HG02870 (cell line): ENCODE measurements around the gene PLEKHG1.

Experiments
- ATAC-seq: cut with Tn5 transposase; IDR thresholded peaks from one replicate; pipeline ENCODE4 v1.9.1; 2021; ENCODE audit warnings: mild to moderate bottlenecking, moderate library complexity; ENCODE audit not compliant: unreplicated experiment

The PLEKHG1 gene

GRCh38 chr6:150599199-150600009 is at the start of gene PLEKHG1:
Gene PLEKHG1 (plus strand): TSS chr6:150599885. CDS start chr6:150733682, 133,797 bp downstream.
- ATAC-seq = peak; percentile 71

GRCh38 chr6:150550244-150550643 is 49.4 kb upstream of the PLEKHG1 start:
- ATAC-seq = no peak

DNA sequence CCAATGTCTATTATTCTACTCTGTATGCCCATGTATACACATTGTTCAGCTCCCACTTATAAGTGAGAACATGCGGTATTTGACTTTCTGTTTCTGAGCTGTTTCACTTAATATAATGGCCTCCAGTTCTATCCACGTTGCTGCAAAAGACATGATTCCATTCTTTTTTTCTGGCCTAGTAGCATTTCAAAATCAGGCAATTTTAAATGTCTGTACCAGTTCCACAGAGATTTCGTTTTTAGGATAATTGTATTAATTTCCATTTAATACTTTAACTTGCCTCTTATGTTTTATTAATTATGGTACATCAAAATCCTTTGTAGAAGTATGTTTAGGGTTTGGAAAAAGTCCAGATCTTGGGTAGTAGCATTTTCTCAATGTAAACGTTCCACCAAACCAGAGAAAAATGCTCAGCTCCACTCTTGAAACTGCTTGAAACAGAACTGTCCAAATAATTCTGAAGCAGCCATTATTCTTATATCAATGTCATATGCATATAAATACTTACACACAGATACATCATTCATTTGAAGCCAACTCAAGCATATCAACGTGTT is 42.6 kb upstream of the PLEKHG1 start:
- ATAC-seq = no peak

GRCh38 chr6:150560004-150560883 is 39.4 kb upstream of the PLEKHG1 start:
- no peak for ATAC-seq

GRCh38 chr6:150560884-150561219 is 38.8 kb upstream of the PLEKHG1 start:
- no peak for ATAC-seq

GRCh38 chr6:150565945-150566344 is 33.7 kb upstream of the PLEKHG1 start:
- no peak for ATAC-seq

DNA sequence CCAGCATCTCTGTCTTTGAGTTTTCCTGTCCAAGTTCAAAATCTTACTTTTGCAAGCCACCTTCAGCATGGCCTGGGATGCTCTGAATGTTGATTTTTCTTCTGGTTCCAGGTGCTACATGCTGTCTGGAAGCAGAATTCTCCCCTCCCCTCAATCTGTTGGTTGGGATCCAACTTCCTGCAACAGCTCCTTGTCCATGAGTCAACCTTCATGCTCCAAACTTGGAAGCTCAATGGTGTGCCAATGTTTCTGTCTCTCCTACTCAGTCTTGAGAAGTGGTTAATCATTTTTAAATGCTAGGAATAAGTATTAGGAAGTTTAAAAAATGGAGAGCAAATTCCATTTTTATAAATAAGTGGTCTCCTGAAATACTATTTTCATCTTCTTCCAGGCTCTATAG is 33.2 kb upstream of the PLEKHG1 start:
- no peak for ATAC-seq

DNA sequence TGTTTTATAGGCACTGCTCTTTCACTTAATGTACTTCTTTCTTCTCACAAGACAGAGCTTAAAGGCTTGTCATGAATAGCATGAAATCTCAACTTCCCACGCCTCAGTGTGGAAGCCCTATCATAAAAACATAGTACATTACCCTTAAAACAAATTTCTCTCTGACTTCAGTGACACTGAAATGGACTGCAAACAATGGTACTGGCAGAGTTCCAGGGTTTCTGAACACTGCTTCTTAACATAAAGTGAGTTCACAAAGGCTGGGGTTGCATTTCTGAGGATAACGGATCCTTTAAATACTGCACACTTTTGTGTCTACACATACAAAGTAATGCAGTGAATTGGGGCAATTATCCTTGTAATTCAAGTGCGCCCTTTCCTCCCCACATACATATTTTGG is 32.3 kb upstream of the PLEKHG1 start:
- no peak for ATAC-seq

DNA sequence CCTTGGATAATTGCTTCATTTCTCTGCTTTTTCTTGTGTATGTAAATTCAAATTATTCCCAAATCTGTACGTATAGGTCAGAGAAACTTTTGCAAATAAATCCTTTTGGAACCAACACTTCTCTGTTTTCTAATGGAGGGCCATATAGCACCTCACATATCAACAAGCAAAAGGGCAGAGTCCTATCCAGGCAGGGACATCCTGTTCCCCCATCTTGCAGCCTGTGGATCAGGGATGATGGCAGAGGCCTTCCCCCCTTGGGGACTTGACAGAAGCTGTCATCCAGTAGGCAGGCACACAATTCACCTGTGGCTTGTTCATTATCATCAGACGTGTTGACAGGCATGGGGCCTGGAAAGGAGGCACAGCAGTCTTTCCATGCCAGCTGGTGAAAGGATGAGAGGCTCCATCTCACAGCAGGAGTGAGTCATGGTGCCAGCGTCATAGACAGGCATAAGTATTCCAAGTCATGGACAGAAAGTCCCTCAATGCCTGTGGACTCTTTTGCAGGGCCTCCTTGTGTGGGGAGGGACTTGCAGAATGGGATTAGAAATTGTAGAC is 31.8 kb upstream of the PLEKHG1 start:
- ATAC-seq = no peak

DNA sequence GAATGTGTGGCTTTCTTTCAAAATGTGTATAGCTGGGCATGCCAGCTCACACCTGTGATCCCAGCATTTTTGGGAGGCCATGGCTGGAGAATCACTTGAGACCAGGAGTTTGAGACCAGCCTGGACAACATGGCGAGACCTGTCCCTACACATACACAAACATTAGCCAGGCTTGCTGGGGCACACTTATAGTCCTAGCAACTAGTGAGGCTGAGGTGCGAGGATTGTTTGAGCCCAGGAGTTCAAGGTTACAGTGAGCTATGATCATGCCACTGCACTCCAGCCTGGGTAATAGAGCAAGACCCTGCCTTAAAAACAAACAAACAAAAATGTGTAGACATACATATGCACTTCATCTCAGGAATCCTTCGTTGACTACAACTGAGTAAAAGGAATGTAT is 31.1 kb upstream of the PLEKHG1 start:
- ATAC-seq = no peak

GRCh38 chr6:150569161-150569560 is 30.5 kb upstream of the PLEKHG1 start:
- no peak for ATAC-seq

DNA sequence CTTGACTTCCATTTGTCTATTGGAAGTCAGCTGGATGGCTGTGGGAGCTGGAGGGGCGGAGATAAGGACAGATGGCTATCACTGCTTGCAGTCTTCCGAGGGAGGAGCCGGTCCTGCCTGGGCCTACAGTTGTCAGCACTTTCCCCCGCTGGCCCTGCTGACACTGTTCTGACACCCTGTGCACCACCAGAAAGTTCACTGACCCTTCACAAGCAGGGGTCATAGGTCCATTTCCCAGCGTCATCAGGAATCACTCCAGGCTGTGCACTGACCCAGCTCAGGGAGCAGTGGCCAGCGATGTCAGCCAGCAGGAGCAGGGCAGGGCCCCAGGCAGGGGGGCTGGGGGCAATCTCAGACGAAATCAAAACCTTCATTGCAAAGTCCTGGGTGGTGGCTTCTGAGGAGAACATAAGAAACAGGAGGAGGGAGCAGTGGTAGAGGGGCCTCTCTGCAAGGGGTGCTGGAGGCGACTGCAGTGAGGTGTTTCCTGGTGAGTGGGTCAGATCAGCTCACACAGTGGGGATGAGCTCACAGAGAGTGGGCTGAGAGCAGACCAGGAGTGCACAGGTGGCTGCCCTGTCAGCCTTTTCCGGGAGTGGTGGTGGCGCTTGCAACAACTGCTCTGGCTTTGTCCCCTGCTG is 26.5 kb upstream of the PLEKHG1 start:
- no peak for ATAC-seq

DNA sequence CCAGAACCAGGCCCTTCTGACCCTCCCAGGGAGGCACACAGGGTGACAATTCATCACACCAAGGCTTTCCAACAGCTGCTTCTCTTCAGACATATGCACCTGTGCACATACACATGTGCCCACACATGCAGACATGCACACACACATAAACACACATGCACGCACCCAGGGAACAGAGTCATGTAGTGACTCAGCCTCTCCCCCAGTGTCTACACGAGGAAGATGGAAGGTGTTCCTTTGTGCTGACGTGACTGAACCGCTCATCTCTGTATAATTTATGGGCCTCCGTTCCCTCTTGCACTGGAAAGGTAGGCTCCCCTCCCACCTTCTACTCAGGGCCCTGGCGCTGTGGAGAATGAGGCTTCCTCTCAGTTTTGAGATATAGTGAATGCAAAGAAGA is 23.8 kb upstream of the PLEKHG1 start:
- ATAC-seq = no peak

DNA sequence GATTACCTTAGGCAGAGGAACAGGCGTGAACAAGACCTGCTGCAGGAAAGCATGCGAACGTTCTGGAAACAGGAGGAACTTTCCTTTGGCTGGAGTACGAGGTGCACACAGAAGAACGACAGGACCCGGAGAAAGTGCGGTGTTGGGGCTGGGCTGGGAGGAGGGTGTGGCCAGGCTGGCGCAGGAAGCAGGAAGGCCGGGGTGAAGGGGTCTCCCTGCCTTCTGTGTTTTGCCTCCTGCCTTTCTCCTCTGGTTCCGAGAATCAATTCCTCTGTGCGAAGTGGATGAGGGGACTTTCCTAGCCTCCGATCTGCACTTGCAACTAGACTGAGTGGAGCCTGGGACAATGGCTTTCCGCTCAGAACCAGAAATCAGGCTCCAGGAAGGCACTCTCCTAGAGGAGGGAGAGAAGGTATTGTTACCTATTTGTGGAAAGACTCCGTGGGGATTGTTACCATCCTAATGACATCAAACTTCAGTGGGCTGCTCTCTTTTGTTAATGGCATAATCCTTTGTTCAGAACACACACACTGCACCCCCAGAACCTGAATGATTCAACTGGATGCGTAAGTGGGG is 22.9 kb upstream of the PLEKHG1 start:
- no peak for ATAC-seq

DNA sequence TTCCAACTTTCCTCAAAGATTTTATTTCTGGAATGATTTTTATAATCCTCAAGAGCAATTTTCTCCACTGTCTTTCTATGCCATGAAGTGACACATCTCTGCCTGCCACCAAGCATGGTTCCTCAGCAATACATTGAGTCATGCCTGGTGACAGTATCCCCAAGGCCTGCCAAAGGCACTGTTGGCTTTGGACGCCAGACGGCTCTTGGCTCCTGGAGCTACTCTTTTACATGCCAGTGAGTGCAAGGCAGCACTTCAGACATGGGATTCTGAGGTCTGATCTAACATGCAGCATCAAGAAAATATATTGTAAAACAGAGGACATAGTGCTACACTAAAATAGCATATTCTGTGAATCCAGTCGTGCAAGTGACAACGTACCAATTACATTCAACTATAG is 20.1 kb upstream of the PLEKHG1 start:
- no peak for ATAC-seq

DNA sequence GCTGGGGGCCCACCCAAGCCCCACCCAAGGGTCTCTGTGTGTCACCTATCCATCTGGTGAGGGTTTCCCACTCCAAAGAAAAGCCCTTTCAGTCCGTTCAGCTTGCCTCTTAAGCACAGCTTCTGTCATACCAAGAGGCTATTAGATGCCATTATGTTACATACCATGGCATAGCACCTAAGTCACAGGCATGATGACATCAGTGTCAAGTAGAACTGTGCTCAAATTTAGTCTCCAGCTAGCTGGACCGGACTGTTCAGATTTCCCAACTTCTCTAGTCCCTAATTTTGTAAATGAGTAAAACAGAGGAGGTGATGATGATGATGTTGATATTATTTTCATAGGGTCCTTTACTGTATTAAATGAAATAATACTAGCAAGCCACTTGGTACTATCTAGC is 19.2 kb upstream of the PLEKHG1 start:
- ATAC-seq = no peak

- ATAC-seq = no peak
Measured at GRCh38 chr6:150584065-150584464, 15.6 kb upstream of the PLEKHG1 start.

DNA sequence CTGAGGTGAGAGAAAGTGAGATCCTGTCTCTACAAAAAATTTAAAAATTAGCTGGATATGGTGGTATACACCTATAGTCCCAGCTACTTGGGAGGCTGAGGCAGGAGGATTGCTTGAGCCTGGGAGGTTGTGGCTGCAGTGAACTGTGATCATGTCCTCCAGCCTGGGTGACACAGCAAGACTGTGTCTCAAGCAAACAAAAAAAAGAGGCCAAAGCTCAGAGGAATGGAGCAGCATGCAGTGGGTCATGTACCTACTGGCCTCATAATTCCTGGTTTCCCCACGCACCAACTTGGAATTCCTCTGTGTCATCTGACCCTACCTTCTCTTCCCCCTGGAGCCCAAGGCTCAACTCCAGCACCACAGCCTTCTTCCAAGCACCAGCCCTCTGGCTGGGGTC is 15.1 kb upstream of the PLEKHG1 start:
- no peak for ATAC-seq

GRCh38 chr6:150586850-150587359 is 12.8 kb upstream of the PLEKHG1 start:
- no peak for ATAC-seq

DNA sequence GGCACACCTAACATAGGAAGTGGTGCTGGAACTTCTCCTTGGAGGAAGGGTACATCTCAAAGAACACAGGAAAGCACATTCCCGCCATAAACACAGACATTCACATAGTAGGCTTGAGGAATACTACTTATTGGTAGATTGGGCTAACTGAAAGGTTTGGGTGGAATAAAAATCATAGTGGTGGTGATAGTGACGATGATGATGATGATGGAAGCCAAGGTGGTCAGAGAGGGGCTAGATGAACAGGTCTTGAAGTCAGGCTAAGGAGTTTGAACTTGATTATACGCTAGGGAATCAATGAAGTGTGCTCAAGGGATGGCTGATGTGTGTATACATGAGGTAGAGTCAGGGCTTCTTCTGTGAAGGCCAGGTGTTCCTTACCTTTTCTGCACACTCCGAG is 12.0 kb upstream of the PLEKHG1 start:
- no peak for ATAC-seq
